Keratinocyte (primary cell): ENCODE measurements around the gene CEPT1. TPM values are rescaled to one million over a fixed set of nuclear protein-coding genes. Genes with fewer than 3 reads are reported as not detected.

ENCODE experiments used
- DNase-seq: peaks from one replicate; pipeline ENCODE4 v3.0.0-alpha.2; 2011; ENCODE audit warnings: low read depth, missing footprints, low spot score
- FAIRE-seq: peaks from 2 replicates; lab custom pipeline; 2011; peaks lifted over from hg19 to GRCh38; lab: Jason Lieb, UNC
- H2AFZ ChIP-seq: 2 replicates; pipeline ENCODE4 v1.6.0; 2012; ENCODE audit warnings: low read length, control low read depth, inconsistent platforms; ENCODE audit not compliant: control insufficient read depth
- H3K27ac ChIP-seq: 2 replicates; pipeline ENCODE4 v1.5.1; 2011; ENCODE audit warnings: low read length; ENCODE audit not compliant: control insufficient read depth, insufficient read depth
- H3K27me3 ChIP-seq: 3 replicates; pipeline ENCODE4 v1.6.0; 2011; ENCODE audit warnings: low read length; ENCODE audit not compliant: control insufficient read depth, insufficient read depth; ENCODE audit errors: extremely low read depth
- H3K36me3 ChIP-seq, 2 experiments: 2 replicates in 1 of 2; 3 replicates in 1 of 2; pipeline ENCODE4 v1.5.1; 2011; ENCODE audit warnings: low read length in 2 of 2, mild to moderate bottlenecking in 1 of 2; ENCODE audit not compliant: control insufficient read depth in 2 of 2, insufficient read depth in 2 of 2; ENCODE audit errors: extremely low read depth in 1 of 2
- H3K4me1 ChIP-seq: 3 replicates; pipeline ENCODE4 v1.5.1; 2011; ENCODE audit warnings: low read length; ENCODE audit not compliant: control insufficient read depth, insufficient read depth; ENCODE audit errors: extremely low read depth
- H3K4me2 ChIP-seq: 3 replicates; pipeline ENCODE4 v1.6.0; 2011; ENCODE audit warnings: low read depth, low read length; ENCODE audit not compliant: control insufficient read depth, insufficient read depth; ENCODE audit errors: extremely low read depth
- H3K4me3 ChIP-seq, 3 experiments: fragments of 200-600 bp in 1 of 3; sonication (generic) in 1 of 3; 2 replicates in 2 of 3; 3 replicates in 1 of 3; pipeline ENCODE4 v1.5.1; 2011 to 2016; ENCODE audit warnings: low read length in 3 of 3, mild to moderate bottlenecking in 3 of 3, control low read depth in 2 of 3, inconsistent platforms in 1 of 3, low read depth in 1 of 3, mixed read lengths in 1 of 3, mixed run types in 1 of 3, moderate library complexity in 1 of 3; ENCODE audit not compliant: control insufficient read depth in 2 of 3, insufficient read depth in 2 of 3; ENCODE audit errors: extremely low read depth in 1 of 3
- H3K79me2 ChIP-seq: 2 replicates; pipeline ENCODE4 v1.6.0; 2012; ENCODE audit warnings: low read length; ENCODE audit not compliant: control insufficient read depth, insufficient read depth
- H3K9ac ChIP-seq: 3 replicates; pipeline ENCODE4 v1.6.0; 2011; ENCODE audit warnings: low read length; ENCODE audit not compliant: control insufficient read depth, insufficient read depth; ENCODE audit errors: extremely low read depth
- H3K9me1 ChIP-seq: 3 replicates; pipeline ENCODE4 v1.6.0; 2011; ENCODE audit warnings: low read length; ENCODE audit not compliant: control insufficient read depth, insufficient read depth; ENCODE audit errors: extremely low read depth
- H3K9me3 ChIP-seq: 2 replicates; pipeline ENCODE4 v1.5.1; 2012; ENCODE audit warnings: low read depth, low read length; ENCODE audit not compliant: control insufficient read depth
- H4K20me1 ChIP-seq: 3 replicates; pipeline ENCODE4 v1.6.0; 2011; ENCODE audit warnings: low read length; ENCODE audit not compliant: control insufficient read depth, insufficient read depth; ENCODE audit errors: extremely low read depth
- EZH2 ChIP-seq: IDR thresholded peaks from one replicate; pipeline ENCODE4 v1.6.1; 2012; ENCODE audit warnings: inconsistent platforms, mild to moderate bottlenecking, low read length, moderate library complexity
- dilution Hi-C: fragments of 300-500 bp; cut with MboI; formaldehyde crosslinking; loops from one replicate; pipeline ENCODE4 v1.7.0; 2020; ENCODE audit warnings: low sequenced_read_pairs; ENCODE audit not compliant: extremely low pct_ligation_motif_present
- polyA plus RNA-seq, 5 experiments: library from polyadenylated mRNA; depleted of rRNA in 3 of 5; stranded (reverse) in 3 of 5; stranded (forward) in 1 of 5; unstranded in 1 of 5; fragments of >200 nt; gene quantifications; 1 replicate in 1 of 5; 2 replicates in 3 of 5; 3 replicates in 1 of 5; pipeline versions ENCODE4 v1.2.1 to v1.2.3, GENCODE V29; 2011 to 2012; ENCODE audit warnings: missing spikeins in 2 of 5, low read depth in 1 of 5, low replicate concordance in 1 of 5
- TF ChIP-seq, protein P1 (sequence below), 3 experiments: IDR thresholded peaks in 1 of 3; conservative IDR thresholded peaks in 1 of 3; optimal IDR thresholded peaks in 1 of 3; 2 replicates in 2 of 3; 3 replicates in 1 of 3; pipeline versions ENCODE3 to v1.5.1; 2011; ENCODE audit warnings: low read length in 3 of 3, mild to moderate bottlenecking in 3 of 3, moderate library complexity in 2 of 3, control low read depth in 1 of 3, inconsistent platforms in 1 of 3; ENCODE audit not compliant: insufficient read depth in 2 of 3; ENCODE audit errors: extremely low read depth in 1 of 3

Gene CEPT1
- polyA plus RNA-seq, 1 donor (not counting 4 experiments of a cell fraction or from before 2014, with no cell fraction given) = 65.2 TPM

DNA sequence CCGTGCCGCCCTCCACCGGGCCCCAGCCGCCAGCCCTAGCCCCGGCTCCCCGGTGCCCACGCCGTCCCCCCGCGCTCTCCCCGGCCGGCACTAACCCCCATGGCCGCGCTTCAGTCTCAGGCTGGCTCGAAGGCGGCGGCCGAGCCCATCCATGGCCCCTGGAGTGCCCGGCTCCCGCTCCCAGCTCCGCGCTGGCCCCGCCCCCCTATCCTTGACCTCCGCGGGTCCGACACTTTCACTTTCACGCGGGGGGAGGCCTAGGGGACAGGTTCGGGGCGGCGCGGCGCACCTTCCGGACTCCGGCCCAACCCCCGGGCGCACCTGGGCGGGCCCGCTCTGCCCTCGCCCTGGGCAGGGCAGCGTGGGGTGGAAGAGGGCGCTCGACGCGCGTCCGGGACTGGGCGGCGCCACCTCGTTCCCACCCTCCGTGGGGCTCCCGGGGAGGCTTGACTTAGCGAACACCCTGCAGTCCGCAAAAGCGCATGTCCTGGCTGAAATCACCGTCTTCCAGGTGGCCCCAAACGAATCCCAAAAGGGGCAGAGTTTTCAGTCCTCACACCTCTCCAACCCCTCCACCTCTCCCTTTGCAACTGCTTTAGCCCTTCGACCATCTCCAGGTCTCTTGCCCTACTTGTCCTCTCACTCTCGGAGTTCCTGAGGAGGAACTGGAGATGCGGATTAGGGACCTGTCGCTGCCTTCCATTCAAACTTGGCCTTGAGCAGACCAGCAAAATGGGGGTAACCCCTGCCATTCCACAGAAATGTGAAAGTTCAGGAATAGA, 64.4 kb downstream of the CEPT1 start:
- Histone ChIP-seq H4K20me1 (no peaks in the 10 kb centered on the region), H3K27ac (no peak overlapping the region), H3K9ac (peak overlapping the region; percentile 47), H3K9me1 (no peaks in the 10 kb centered on the region), H3K4me2 (peak overlapping the region; percentile 43), H3K36me3 (no peaks in the 10 kb centered on the region), H2AFZ (peak overlapping the region; percentile 37), H3K4me1 (peaks cover 35% of the 10 kb centered on the region), H3K27me3 (no peaks in the 10 kb centered on the region), H3K4me3 (peak overlapping the region; percentile 37 to 42 (median 40)), H3K9me3 (no peaks in the 10 kb centered on the region), H3K79me2 (no peaks in the 10 kb centered on the region)
- FAIRE-seq (no peak), DNase-seq (no peak)
- TF ChIP-seq EZH2 = no peak
- TF ChIP-seq, protein P1, sequence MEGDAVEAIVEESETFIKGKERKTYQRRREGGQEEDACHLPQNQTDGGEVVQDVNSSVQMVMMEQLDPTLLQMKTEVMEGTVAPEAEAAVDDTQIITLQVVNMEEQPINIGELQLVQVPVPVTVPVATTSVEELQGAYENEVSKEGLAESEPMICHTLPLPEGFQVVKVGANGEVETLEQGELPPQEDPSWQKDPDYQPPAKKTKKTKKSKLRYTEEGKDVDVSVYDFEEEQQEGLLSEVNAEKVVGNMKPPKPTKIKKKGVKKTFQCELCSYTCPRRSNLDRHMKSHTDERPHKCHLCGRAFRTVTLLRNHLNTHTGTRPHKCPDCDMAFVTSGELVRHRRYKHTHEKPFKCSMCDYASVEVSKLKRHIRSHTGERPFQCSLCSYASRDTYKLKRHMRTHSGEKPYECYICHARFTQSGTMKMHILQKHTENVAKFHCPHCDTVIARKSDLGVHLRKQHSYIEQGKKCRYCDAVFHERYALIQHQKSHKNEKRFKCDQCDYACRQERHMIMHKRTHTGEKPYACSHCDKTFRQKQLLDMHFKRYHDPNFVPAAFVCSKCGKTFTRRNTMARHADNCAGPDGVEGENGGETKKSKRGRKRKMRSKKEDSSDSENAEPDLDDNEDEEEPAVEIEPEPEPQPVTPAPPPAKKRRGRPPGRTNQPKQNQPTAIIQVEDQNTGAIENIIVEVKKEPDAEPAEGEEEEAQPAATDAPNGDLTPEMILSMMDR (optimal IDR thresholded peaks at IDR 0.05 in 1 of 3, IDR thresholded peaks at IDR 0.05 in 1 of 3, conservative IDR thresholded peaks at IDR 0.05 in 1 of 3; ENCODE audit: extremely low read depth in 1 of 3, insufficient read depth in 2 of 3, low read length in 3 of 3) = peak in 1 of 3 experiments; percentile 35
- dilution Hi-C loops = no loop called here

DNA sequence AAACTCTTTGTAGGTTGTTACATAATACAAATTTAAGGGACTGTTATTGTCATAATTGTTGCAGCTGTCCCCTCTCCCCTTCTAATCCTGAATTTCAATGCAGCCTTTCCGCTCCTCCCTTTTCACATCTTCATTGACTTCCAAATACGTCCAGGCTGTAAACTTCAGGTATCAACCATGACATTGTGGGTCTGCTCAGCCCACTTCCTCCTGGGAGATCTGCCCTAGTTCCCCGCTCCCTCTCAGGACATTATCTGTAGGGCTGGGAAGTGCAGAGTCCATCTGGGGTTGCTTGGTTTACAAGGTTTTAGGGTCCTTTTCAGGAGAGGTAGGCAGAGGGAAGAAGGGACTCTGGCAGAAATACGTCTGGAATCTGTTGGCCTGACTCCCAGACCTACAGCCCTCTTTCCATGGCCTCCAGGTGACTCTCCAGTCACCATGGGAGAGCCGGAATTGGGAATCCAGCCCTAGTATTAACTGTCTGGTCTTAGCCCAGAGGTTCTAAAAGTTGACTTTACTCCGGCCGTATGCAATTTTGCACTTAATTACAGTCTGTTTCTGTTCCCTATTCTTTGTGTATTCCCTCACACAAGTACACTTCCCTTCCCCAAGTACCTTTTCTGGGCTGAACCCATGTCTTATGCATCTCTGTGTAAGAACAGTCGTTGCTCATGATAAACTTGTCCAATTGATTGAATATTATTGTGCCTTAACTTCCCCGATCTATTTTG, 65.1 kb downstream of the CEPT1 start:
- H3K27ac ChIP-seq = no peak overlapping the region
- no peak overlapping the region for H2AFZ ChIP-seq
- no peak overlapping the region for H3K9ac ChIP-seq
- H3K27me3 ChIP-seq = no peaks in the 10 kb centered on the region
- FAIRE-seq (no peak), DNase-seq (no peak)
- dilution Hi-C loops = no loop called here
- no peaks in the 10 kb centered on the region for H3K9me3 ChIP-seq
- H3K9me1 ChIP-seq = no peaks in the 10 kb centered on the region
- no peak overlapping the region for H3K4me3 ChIP-seq
- no peak overlapping the region for H3K4me2 ChIP-seq
- H3K4me1 ChIP-seq = peaks cover 43% of the 10 kb centered on the region
- H3K79me2 ChIP-seq = no peaks in the 10 kb centered on the region
- TF ChIP-seq, protein P1 (optimal IDR thresholded peaks at IDR 0.05 in 1 of 3, IDR thresholded peaks at IDR 0.05 in 1 of 3, conservative IDR thresholded peaks at IDR 0.05 in 1 of 3; ENCODE audit: extremely low read depth in 1 of 3, insufficient read depth in 2 of 3, low read length in 3 of 3) = no peak
- no peak for TF ChIP-seq EZH2
- H3K36me3 ChIP-seq = no peaks in the 10 kb centered on the region
- no peaks in the 10 kb centered on the region for H4K20me1 ChIP-seq
